Measurements from ENCODE around the gene PTPRD.
A peak's percentile ranks its signal among the peaks of the same experiment; 100 is the strongest.
"Not testable (repeated sequence)": the region's sequence is repeated elsewhere in the genome, so short reads cannot be mapped to it uniquely, and the experiment has no call there.

PTPRD gene

DNA sequence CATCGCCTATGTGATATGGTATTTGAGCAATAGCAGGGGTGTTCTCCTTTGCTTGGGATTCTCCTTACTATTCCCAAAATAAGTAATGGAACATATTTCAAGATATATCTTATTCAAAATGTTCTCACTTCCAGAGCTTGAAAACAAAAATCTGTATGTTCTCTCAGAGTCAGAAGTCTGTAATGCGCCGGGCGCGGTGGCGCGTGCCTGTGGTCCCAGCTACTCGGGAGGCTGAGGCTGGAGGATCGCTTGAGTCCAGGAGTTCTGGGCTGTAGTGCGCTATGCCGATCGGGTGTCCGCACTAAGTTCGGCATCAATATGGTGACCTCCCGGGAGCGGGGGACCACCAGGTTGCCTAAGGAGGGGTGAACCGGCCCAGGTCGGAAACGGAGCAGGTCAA lies 1170.9 kb downstream of the PTPRD start:
- DNase-seq, result not testable (repeated sequence)

DNA sequence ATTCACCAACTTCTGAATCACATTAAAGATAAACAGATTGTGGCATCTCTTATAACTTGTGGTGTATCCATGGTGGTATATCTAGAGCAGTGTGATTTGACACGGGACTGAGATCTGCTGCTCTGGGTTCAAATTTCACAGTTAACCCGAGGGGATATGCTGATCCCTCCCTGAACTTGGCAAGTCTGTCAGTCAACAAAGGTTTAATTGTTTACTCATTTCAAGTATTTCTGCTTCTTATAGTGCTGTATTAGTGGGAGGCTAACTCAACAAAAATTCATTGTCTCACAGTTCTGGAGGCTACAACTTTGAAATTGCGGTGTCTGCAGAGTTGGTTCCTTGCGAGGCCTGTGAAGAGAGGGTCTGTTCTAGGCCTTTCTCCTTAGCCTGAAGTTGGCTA lies 1175.2 kb downstream of the PTPRD start:
- no peak for DNase-seq

DNA sequence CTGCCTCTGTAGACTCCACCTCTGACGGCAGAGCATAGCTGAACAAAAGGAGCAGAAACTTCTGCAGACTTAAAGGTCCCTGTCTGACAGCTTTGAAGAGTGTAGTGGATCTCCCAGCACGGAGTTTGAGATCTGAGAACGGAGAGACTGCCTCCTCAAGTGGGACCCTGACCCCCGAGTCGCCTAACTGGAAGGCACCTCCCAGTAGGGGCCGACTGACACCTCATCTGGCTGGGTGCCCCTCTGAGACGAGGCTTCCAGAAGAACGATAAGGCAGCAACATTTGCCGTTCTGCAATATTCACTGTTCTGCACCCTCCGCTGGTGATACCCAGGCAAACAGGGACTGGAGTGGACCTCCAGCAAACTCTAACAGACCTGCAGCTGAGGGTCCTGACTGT lies 1186.3 kb downstream of the PTPRD start:
- DNase-seq, result not testable (repeated sequence)

DNA sequence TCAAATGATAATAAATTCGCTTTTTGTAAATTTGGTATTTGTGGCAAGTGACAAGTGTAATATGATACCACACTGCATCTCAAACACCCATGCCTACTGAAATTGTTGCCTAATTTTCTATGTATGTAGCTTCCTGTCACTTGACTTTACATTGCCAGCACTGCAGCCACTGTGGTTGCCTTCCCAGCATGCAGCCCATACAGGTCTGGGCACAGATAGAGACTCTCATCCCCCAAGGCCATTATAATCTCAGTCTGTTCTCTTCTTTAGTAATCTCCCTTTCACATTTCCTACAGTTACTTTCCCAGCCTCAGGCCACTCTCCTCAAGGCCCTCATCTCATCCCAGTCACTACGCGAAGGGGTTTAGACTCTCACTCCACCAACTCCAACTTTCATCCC lies 1200.6 kb downstream of the PTPRD start:
- no peak for DNase-seq

DNA sequence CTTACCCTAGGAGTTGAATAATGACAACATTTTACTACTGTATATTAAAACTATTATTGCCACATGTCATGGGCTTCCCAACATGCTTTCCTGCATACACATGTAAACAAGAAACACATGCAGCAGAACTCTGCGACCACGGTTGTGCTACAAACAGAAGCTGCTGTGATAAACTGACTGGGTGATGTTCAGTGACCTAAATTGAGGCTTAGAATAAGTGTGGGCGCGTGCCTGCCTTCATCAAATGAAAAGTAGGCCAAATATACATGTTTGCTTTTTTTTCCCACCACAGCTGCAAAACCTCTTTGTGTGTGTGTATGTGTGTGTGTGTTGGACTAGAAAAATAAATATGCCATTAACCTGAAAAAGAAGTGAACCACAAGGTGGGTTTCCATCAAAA lies 1202.1 kb downstream of the PTPRD start:
- no peak for DNase-seq

DNA sequence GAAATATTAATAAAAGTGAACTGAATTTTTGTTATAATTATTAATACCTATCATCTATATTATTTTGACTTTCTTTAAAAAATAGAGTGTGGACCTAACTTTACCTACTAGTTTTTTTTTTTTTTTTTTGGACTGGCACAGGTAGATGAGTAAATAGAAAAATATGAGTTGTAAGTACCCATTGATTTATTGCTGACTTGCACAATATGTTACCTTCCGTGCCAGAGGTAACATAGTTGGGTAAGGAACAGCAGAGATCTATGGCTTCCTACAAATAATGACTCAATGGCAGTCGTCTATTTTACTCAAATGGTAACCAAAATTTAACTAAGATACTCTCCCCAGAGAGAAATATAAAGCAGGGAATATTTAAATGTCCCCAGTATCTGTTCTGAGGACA lies 1212.8 kb downstream of the PTPRD start:
- no peak for DNase-seq

DNA sequence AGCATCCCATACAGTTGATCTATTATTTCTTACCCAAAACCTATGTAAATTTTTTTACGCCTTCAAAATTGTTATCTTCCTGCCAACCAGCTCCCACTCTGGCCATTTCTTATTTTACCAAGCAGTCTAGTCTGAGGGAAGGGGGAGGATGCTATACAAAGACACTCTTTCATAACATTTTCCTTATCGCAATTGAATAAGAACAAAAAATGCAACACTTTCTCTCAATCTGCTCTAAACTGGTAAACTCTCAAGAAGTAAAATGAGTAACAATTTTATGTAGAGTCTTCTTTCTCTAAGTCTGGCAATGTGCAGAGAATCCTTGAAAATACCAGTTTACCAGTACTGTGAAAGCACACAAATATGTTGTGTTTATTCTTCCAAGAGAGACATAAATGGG lies 1216.3 kb downstream of the PTPRD start:
- no peak for DNase-seq

DNA sequence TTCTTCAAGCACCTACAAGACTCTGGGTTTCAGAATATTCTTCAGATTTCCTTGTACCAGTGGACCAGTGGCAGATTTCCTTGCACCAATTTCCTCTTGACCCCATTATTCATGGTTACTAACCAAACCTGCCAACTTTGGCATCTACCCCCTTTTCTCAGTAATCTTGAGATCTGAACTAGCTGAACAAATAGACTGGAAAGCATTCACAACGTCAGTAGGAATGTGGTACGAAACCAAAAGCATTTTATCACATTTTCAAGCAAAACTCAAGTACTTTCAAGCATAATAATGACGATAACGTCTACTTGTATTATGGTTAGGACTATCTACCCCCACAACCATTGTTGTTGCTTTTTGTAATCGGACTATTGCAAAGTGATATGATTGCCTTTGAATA lies 1217.3 kb downstream of the PTPRD start:
- DNase-seq, result no peak

DNA sequence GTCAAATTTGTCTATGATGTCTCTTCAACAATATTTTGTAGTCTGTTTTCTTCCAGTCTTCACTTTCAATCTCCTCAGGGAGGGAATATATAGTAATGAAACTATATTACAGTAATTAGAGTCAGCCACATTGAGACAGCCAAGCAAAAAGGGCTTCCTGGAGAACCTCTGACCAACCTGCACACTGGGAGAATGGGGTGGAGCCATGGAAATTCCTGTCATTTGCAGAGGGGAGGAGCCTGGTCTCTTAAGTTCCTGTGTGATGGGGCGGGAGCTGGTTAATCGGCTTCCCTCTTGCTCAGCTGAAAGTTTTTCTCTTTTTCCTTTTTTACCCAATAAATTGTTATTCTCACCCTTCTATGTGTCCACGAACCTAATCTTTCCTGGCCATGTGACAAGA lies 1220.0 kb downstream of the PTPRD start:
- no peak for DNase-seq

DNA sequence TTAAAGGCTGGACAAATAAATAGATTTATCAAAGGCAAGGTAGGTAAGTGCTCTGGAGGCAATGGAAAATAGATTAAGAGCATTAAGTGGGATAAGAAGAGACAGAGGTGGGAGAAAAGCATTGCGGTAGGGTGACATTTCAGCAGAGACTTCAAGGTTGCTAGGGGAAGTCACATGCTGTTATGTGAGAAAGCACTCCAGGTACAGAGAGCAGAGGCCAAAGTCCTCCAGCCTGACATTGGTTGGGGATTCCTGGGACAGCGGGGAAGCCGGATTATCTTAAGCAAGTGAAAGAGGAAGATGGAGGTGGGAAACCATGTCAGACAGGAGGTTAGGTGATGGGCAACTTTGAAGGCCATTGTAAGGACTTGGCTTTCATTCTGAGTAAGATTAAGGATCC lies 1222.9 kb downstream of the PTPRD start:
- DNase-seq, result no peak

DNA sequence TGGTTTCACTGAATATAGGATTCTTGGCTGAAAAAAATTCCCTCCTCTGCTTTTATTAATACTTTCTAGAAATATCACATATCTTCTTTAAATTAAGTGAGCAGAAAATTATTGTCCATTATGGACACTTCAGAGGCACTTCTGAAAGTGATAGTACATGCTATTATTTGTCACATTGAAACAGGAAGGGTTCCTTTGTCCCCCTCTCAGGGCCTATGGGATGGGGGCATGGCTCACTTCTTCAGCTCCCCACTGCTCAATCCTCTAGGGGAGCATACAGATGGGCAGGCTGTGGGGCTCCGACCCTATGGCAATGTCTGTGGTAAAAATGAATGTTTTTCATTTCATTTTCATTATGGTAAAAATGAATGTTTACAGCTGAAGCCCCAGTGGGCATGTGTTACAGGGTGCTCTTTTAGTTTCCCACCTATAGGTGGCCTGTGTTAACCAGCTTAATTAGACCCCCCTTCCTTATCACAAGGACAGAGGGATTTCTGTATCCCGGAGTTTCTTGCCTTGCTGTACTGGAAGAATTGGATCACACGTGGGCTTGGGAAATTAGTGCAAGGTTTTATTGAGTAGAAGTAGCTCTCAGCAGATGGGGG lies 1225.2 kb downstream of the PTPRD start:
- no peak for DNase-seq

DNA sequence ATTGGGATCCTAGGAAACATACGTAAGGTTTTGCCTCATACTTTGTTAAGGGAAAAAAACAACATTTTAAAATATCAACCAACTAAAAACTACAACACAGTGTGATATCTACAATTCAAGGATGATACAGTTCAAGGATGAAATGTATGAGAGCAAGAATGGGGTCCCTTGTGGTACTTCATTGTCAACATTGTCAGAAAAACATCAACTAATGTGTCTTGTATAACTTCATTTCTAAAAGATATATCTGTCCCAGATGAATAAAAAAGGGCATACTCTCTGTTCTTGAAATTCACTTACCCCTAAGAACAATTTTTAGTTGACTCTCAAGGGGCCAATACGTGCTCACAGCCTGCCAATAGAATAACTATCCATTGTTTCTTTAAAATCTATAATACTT lies 1250.5 kb downstream of the PTPRD start:
- no peak for DNase-seq

DNA sequence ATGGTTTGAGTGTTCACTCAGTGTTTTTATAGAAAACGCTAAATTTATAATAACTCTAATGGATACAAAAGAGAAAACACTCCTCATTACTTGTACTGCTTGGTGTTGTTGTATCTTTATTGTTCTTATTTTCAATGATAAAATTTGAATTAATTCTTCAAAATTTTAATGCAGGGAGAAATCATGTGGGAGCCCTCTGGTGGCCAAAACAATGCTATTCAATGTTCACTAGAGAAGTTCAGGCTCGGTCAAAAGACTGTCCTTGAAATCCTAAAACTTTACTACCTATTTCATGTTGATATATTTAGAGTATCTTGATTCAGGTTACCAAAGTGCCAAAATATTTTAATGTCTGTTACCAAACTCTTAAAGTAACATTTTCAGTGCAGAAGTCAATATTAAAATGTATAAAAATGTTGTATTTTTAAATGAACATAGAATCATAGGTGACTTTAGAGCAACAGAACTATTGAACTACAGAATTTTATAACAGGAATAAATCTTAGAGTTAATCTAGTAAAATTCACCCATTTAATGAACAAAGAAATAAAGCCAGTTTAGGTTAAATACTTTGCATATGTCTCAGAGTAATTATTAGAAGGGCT lies 1259.8 kb downstream of the PTPRD start:
- DNase-seq, result no peak

DNA sequence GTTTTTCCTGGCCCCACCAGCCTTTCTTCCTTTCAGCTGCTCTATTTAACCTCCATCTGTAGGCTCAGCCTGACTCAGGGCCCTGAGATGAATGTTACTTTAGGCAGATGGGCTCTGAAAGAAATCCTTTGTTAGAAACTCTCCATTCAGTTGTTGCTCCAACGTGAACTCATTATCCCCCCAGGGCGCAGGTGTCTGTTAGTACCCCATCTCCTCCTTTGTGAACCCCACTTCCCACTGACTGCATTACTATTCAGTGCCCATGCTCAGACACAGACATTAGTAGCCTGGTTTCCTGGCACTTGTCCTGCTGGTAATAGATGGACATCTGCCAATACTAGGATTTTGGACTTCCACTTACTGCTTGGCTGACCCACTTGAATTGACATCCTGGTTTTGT lies 1271.6 kb downstream of the PTPRD start:
- DNase-seq, result no peak

DNA sequence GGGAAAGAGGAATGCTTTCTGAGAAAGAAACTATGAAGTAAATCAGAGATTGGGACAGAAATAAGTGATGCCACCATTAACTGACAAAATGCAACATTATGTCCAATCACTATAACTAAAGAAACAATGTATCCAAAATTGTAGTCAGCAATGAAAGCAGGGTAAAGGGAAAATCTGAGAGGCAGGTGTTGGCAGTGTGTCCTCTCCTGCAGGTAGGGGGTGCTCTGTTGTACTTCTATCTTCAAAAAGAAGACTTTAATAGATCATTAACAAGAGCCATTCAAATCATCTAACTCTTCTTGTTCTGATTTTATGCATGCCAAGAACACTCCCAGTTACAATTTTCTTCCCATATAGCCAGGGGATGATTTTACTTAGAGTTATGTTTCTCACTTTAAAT lies 1275.7 kb downstream of the PTPRD start:
- no peak for DNase-seq

DNA sequence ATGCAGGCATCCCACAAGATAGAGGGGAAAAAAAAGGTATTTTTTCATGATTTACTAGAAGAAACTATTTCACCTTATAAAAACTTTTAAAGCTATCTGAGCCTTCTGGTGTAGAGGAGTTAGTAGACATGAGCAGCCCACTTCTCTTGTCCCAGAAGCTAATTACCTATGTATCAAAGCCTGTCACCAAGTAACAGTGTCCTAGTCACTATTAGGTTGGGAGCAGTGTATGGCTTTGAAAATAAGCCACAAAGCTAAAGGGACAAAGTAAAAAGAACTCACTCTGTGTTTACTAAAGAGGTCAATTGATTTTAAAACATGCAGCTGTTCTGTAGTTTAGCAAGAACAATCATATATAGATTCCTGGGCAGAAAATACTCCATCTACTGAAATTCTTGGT lies 1286.1 kb downstream of the PTPRD start:
- no peak for DNase-seq

DNA sequence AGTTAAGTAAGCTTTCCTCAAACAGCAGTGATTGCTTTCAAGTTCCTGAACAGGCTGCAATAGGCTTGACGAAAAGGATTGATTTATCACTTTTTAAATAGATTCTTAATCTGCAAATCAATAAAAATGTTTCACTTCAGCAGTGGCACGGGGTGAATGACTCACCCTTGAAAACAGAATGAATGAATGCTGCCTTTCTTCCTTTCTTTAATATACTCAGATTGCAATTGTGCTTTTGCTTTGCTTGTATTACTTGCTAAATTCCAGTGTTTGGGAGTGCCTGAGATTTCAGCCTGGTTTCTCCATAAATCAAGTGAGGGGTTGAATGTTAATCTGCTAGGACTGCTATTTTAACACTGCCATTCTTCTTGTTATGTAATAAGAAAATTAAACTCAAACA lies 1293.8 kb downstream of the PTPRD start:
- DNase-seq, result no peak

DNA sequence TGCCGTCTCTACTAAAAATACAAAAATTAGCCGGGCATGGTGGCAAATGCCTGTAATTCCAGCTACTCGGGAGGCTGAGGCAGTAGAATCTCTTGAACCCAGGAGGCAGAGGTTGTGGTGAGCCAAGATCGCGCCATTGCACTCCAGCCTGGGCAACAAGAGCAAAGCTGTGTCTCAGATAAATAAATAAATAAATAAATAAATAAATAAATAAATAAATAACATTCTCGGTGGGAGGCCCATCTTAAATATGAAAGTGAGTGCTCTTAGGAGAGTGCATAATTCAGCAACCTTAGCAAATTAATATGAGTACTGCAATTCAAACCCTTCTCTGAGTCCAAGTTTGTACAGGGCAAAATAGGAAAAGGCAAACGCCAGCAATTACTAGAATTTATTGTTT lies 1302.1 kb downstream of the PTPRD start:
- DNase-seq, result not testable (repeated sequence)

DNA sequence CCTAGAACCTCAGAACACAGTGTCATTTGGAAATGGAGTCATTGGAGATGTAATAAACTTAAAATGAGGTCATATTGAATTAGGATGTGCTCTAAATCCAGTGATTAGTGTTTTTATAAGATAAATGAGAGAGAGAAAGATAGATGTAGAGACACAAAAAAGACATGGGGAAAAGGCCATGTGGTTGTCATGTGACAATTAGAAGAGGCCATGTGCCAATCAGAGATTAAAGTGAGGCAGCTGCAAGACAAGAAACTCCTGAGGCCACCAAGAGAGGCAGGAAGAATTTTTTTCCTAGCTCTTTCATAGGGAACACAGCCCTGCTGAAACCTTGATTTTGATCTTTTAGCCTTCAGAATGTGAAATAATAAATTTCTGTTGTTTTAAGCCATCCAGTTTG lies 1307.2 kb downstream of the PTPRD start:
- DNase-seq, result no peak

DNA sequence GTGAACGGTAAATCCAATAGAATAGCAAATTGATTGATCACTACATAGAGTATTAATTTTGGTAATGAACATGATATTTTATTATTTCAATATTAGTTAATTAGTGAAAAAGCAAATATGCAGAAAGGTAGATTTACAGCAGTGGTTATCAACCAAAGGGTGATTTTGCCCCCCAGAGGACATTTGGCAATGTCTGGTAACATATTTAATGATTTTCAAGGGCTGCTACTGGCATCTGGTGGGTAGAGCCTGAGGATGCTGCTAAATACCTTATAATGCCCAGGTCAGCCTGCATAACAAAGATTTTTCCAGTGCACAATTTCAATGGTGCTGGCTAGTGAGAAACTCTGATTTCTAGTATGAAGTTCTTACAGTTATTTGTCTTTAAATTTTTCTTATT lies 1313.7 kb downstream of the PTPRD start:
- DNase-seq, result no peak

DNA sequence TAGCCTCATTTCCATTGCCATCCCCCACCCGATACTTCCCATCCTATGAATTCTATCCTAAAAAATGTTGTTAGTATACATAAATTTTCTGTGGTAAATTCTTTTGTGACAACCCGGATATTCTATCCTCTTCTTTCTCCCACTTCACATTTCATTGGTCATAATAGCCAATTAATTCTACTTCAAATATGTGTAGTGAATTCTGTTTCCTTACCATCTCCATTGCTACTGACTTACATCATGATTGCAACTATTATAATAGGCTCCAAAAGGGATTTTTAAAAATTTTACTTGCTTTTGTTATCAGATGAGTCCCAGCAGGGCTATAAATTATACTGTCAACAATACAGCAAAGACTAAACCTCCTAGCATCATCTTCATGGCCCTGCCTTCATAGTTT lies 1326.8 kb downstream of the PTPRD start:
- peak; percentile 82 for DNase-seq

DNA sequence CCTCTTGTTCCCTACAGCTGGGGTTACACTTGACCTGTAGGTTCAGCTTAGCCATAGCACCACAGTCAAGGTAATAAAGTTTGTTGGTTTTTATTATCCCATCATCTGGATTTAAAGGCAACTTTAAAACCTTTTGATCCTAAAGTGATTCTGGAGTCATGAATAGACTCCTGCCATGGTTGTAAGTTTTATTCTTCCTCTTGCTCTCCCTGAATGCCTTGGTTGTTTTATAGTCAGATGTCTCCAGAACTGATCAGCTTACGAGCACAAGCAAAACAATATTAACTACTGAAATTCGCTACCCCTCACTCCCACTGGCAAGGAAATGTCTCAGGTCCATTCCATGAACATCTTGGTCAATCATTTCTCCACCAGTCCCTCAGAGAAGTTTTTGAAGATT lies 1328.6 kb downstream of the PTPRD start:
- DNase-seq, result no peak

DNA sequence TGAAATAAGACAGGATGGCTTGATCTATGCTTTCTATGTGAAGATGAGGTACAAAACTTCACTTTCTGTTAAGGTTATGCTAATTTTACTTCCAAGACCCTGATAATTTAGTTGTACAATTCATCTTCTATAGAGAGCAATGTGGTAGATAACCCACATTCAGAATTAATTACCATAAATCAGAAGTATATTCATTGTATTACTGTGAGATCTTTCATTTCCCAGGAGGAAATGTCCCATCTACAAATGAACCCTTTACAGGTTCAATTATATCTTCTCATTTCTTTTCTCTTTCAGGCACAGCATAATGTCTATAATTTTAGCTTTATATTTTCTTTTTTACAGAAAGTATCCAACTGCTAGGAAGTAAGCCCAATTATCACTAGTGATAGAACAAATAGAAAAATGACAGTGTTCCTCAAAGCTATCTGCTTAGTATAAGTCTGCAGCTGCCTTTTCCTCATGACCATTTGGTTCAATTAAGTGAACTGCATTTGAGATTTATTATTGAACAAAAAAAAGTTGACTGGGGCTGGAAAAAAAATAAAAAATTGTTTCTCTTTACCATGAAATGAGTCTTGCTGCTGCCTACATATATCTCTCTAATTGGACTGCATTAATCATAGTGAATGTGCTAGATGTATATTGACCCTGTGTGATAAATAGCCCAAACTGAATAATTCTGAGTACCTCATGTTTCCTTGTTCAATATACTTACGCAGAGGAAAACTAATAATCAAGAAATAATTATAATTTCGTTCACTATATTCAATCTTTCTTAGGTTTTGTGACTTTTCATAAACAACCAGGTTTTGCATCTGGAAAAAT lies 1329.4 kb downstream of the PTPRD start:
- no peak for DNase-seq

DNA sequence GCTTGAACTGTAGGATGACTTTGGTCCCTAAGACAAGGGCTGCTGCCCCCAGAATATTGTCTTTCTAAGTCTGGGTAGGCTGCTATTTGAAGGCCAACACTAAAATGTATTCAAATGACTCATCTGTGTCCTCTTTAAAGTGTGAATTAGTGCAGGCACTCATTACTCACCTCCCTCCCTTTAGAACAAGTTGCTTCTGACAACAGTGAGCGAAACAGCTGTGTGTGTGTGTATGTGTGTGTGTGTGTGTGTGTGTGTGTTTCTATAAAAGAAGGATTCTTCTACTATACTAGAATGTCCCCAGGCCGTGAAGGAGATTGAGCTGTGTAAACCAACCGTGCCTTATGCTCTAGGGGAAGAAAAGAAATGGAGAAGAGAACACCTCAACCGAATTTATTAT lies 1337.2 kb downstream of the PTPRD start:
- no peak for DNase-seq
